ENCODE results near the gene NECTIN2.
"Not testable (repeated sequence)": the region's sequence is repeated elsewhere in the genome, so short reads cannot be mapped to it uniquely, and the experiment has no call there.

Gene NECTIN2

DNA sequence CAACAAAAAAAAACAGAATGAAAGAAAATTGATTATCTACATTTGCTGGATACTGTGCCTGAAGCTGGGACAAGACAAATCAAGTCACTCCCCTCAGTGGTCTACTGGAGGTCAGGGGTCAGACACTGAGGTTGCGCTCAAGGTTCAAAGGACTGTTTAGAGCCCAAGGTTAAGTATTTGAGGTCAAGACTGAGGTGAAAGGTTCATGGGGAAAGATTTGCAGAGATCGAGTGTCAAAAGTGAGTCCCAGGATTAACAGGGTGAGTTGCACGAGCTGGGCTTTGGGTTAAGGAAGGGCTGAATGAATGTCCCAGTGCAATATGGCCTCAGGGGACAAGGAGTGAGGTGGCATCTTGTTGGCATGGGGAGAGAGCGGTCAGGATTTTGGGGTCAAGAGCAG, 41.6 kb downstream of the NECTIN2 start:
- DNase-seq, result no peak

DNA sequence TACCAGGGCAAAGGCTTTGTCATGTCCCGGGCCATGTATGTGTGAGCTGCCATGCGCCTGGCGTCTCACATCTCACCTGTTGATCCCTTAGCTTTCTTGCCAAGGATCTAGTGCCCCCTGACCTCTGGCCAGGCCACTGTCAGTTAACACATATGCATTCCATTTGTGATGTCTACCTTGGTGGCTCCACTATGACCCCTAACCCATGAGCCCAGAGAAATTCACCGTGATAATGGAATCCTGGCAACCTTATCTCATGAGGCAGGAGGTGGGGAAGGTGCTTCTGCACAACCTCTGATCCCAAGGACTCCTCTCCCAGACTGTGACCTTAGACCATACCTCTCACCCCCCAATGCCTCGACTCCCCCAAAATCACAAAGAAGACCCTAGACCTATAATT, 42.2 kb downstream of the NECTIN2 start:
- DNase-seq, result not testable (repeated sequence)

DNA sequence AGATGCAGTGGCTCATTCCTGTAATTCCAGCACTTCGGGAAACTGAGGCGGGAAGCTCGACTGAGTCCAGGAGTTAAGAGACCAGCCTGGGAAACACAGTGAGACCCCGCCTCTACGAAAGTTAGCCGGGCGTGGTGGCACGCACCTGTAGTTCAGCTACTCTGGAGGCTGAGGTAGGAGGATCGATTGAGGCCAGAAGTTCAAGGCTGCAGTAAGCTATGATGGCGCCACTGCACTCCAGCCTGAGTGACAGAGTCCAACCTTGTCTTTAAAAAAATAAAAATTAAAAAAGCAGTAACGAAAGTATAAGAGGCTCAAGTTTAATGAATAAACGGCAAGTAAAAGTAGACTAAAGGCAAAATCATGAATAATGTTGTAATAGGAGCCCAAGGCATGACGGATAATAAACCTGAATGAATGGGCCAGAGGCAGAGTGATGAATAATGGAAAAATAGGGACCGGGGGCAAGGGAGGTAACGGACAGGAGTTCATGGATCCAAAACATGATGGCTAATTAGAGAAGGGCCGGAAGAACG, 43.8 kb downstream of the NECTIN2 start:
- peak; percentile 40 for DNase-seq

DNA sequence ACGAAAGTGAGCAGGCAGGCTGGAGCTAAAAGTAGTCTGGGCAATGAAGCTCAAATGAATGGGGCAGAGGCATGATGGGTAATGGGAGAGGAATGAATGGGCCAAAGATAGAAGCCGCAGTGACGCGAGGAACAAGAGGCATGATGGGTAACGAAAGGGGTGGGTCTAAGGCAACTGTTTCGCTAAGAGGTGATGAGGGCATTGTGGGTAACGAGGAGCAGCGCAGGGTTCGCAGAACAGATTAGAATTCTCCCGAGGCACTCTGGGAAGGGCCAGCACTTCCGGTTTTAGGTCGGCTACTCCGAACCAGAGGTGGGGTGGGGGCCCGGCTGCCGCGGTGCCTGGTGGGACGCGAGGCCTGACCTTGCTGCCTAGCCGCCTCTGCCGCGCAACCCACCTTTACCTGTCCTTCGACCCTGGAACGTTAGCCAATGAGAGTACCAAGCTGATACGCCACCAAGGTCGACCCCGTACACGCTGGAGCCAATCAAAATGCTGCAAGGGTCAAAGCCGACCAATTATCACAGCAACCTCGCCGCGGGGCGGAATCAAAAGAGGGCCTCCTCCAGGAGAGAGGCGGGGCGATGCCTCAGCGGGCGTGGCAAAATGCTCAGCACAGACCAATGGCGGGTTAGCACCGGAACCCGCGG, 44.4 kb downstream of the NECTIN2 start:
- peak; percentile 100 for DNase-seq

DNA sequence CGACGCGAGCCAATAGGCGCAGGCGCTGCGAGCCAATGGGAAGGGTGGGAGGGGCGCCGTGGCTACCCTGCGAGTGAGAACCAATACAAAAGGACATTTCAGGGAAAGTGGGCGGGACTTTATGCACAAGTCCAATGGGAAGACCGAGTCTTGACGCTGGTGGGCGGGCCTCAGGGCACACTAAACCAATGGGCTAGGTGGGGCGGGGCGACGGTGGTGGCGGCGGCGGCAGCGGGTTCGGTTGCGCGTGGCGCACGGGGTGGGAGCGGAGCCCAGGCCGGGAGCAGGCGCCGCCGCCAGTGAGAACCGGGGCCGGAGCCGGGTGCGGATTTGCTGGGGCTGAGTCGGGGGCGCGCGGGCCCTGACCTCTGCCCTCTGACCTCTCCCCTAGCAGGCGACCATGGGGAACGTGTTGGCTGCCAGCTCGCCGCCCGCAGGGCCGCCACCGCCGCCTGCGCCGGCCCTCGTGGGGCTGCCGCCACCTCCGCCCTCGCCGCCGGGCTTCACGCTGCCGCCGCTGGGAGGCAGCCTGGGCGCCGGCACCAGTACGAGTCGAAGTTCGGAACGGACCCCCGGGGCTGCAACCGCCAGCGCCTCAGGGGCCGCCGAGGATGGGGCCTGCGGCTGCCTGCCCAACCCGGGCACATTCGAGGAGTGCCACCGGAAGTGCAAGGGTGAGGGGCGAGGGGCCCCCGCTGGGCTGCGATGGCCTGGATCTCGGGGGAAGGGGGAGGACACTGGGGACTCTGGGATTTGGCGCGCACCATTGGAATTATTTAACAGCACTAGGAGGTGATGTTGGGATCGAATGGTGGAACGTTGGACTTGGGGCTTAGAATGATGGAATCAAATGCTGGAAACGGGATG, 45.2 kb downstream of the NECTIN2 start, which contains the start of gene TOMM40:
Gene TOMM40, plus strand, starts transcription at position 239 of the 867 bp plus-strand sequence. Its CDS starts 162 bp downstream, at position 401.
- DNase-seq, result peak; percentile 100

DNA sequence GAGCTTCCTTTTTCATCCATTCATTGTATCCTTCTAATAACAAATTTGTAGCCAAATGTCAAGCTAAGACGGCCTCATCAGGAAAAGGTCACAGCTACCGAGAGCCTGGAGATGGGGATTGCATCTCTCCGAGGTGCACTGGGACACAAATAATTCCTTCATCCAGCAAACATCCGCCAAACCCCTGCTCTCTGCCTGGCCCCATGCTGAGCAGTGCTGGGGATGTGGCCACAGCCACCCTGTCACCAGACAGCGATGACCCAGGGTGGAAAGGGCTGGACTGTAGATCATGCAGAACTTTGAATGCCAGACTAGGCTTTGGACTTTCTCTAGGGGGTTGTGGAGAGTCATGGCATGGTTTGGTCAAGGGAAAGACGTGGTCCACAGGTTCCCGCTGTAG, 46.8 kb downstream of the NECTIN2 start:
- no peak for DNase-seq

DNA sequence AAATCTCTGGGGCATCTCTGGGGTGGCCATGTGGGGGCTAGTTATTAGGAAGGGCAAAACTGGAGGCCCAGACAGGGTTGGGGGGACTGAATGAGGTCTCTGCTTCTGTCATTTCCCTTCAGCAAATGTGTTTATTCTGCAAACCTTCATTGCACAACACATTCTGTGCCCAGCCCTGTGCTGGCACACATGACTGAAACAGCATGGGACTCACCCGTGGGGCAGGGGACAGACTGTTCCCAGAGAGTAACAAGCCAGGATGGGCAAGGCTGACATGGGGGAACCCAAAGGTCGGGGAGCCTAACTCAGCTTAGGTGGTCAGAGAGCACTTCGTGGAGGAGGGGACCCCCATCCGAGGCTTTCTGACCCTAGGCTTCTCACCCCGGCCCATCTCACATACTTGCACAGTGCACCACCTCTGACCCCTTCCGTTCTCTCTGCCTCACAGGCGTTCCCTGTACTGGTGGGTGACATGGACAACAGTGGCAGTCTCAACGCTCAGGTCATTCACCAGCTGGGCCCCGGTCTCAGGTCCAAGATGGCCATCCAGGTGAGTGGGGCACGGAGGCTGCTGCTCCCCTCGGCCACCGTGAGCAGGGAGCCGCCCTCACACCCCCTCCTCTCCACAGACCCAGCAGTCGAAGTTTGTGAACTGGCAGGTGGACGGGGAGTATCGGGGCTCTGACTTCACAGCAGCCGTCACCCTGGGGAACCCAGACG, 47.4 kb downstream of the NECTIN2 start:
- no peak for DNase-seq

DNA sequence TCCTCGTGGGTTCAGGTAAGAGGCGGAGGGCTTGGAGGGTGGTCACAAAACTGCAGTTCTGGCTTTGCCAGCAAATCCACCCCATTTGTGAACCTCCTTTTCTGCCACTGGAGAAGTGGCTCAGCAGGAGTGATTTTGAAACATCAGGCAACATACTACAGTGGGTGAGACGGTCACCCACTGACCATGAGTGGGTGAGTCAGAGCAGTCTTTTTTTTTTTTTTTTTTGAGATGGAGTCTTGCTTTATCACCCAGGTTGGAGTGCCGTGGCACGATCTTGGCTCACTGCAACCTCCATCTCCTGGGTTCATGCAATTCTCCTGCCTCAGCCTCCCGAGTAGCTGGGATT, 47.9 kb downstream of the NECTIN2 start:
- DNase-seq, result no peak

DNA sequence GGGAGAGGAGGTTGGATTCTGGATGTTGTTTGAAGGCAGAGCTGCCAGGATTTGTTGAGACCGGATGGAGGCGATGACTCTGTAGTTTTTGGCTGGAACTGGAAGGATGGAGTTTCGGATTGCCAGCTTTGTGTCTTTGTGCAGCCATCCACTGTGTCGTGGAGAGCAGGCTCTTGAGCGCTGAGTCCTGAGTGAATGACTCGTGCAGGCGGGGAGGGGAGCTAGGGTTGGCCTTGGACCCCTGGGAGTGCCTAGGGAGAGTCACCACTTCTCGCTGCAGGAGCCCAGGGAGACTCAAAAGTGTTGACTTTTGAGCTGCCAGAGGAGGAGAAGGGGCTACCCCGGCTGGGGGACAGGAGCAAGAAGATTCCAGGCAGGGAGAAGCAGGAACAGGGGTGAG, 48.8 kb downstream of the NECTIN2 start:
- no peak for DNase-seq

DNA sequence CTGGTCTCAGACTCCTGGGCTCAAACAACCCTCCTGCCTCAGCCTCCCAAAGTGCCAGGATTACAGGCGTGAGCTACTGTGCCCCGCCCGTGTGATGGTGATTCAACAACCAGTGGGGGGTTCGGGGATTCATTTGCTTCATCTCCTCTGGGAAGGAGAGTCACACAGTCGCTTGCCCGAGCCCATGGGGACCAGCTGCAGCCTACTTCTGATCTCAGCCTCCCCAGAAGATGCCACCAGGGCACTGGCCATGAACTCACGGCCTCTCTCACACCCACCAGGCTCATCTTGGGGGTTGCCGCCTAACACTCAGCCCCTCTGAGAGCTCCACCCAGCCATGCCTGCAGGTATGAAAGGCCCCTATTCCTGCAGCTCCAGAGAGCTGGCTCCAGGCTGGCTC, 51.7 kb downstream of the NECTIN2 start:
- no peak for DNase-seq

DNA sequence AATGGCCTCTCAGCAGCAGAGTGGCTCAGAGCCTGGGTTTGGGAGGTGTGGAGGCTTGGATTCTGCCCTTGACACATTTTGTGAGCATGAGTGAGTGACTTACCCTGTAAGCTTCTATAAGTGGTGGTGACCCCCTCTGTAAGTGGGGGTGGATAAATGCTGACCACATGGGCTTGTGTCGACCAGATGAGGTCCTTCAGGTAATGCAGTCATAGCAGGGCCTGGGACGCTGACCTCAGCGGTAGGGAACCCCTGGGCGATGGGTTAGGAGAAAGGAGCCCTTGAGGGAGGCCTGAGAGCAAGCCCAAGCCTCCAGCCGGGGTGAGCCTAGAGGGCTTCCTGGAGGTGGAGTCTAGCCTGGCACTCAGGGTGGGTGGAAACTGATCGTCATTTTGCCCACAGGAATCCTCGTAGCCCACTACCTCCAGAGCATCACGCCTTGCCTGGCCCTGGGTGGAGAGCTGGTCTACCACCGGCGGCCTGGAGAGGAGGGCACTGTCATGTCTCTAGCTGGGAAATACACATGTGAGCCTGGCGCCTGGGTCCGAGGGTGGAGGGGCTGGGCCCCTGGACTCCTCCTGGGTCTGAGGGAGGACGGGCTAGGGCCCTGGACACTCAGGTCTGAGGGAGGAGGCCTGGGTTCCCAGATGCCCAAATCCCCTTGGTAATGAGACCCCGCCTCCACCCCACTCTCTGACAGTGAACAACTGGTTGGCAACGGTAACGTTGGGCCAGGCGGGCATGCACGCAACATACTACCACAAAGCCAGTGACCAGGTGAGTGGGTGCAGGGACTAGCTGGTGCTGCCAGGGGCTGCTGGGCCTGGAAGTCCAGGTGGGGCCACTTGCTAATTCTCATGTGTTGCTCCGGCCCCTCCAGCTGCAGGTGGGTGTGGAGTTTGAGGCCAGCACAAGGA, 54.5 kb downstream of the NECTIN2 start:
- no peak for DNase-seq

DNA sequence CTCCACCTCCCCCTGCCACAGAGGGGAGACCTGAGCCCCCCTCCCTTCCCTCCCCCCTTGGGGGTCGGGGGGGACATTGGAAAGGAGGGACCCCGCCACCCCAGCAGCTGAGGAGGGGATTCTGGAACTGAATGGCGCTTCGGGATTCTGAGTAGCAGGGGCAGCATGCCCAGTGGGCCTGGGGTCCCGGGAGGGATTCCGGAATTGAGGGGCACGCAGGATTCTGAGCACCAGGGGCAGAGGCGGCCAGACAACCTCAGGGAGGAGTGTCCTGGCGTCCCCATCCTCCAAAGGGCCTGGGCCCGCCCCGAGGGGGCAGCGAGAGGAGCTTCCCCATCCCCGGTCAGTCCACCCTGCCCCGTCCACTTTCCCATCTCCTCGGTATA, 57.1 kb downstream of the NECTIN2 start:
- no peak for DNase-seq

DNA sequence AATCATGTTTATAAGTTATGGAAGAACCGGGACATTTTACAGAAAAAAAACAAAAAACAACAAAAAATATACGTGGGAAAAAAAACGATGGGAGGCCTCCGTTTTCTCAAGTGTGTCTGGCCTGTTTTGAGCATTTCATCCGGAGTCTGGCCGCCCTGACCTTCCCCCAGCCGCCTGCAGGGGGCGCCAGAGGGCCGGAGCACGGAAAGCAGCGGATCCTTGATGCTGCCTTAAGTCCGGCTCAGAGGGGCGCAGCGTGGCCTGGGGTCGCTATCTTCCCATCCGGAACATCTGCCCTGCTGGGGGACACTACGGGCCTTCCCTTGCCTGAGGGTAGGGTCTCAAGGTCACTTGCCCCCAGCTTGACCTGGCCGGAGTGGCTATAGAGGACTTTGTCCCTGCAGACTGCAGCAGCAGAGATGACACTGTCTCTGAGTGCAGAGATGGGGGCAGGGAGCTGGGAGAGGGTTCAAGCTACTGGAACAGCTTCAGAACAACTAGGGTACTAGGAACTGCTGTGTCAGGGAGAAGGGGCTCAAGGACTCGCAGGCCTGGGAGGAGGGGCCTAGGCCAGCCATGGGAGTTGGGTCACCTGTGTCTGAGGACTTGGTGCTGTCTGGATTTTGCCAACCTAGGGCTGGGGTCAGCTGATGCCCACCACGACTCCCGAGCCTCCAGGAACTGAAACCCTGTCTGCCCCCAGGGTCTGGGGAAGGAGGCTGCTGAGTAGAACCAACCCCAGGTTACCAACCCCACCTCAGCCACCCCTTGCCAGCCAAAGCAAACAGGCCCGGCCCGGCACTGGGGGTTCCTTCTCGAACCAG, 57.7 kb downstream of the NECTIN2 start:
- DNase-seq, result peak; percentile 54

DNA sequence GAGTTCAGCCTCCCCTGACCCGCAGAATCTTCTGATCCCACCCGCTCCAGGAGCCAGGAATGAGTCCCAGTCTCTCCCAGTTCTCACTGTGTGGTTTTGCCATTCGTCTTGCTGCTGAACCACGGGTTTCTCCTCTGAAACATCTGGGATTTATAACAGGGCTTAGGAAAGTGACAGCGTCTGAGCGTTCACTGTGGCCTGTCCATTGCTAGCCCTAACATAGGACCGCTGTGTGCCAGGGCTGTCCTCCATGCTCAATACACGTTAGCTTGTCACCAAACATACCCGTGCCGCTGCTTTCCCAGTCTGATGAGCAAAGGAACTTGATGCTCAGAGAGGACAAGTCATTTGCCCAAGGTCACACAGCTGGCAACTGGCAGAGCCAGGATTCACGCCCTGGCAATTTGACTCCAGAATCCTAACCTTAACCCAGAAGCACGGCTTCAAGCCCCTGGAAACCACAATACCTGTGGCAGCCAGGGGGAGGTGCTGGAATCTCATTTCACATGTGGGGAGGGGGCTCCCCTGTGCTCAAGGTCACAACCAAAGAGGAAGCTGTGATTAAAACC, 58.4 kb downstream of the NECTIN2 start:
- DNase-seq, result peak; percentile 36

DNA sequence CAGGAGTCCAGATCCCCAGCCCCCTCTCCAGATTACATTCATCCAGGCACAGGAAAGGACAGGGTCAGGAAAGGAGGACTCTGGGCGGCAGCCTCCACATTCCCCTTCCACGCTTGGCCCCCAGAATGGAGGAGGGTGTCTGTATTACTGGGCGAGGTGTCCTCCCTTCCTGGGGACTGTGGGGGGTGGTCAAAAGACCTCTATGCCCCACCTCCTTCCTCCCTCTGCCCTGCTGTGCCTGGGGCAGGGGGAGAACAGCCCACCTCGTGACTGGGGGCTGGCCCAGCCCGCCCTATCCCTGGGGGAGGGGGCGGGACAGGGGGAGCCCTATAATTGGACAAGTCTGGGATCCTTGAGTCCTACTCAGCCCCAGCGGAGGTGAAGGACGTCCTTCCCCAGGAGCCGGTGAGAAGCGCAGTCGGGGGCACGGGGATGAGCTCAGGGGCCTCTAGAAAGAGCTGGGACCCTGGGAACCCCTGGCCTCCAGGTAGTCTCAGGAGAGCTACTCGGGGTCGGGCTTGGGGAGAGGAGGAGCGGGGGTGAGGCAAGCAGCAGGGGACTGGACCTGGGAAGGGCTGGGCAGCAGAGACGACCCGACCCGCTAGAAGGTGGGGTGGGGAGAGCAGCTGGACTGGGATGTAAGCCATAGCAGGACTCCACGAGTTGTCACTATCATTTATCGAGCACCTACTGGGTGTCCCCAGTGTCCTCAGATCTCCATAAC, 59.5 kb downstream of the NECTIN2 start, which contains the start of gene APOE:
Gene APOE, plus strand, starts transcription at position 360 of the 724 bp plus-strand sequence. CDS start 829 bp downstream, outside the sequence.
- DNase-seq, result peak; percentile 40

DNA sequence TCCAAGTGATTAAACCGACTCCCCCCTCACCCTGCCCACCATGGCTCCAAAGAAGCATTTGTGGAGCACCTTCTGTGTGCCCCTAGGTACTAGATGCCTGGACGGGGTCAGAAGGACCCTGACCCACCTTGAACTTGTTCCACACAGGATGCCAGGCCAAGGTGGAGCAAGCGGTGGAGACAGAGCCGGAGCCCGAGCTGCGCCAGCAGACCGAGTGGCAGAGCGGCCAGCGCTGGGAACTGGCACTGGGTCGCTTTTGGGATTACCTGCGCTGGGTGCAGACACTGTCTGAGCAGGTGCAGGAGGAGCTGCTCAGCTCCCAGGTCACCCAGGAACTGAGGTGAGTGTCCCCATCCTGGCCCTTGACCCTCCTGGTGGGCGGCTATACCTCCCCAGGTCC, 61.5 kb downstream of the NECTIN2 start:
- no peak for DNase-seq

DNA sequence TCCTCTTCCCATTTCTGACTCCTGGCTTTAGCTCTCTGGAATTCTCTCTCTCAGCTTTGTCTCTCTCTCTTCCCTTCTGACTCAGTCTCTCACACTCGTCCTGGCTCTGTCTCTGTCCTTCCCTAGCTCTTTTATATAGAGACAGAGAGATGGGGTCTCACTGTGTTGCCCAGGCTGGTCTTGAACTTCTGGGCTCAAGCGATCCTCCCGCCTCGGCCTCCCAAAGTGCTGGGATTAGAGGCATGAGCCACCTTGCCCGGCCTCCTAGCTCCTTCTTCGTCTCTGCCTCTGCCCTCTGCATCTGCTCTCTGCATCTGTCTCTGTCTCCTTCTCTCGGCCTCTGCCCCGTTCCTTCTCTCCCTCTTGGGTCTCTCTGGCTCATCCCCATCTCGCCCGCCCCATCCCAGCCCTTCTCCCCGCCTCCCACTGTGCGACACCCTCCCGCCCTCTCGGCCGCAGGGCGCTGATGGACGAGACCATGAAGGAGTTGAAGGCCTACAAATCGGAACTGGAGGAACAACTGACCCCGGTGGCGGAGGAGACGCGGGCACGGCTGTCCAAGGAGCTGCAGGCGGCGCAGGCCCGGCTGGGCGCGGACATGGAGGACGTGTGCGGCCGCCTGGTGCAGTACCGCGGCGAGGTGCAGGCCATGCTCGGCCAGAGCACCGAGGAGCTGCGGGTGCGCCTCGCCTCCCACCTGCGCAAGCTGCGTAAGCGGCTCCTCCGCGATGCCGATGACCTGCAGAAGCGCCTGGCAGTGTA, 62.2 kb downstream of the NECTIN2 start:
- no peak for DNase-seq

DNA sequence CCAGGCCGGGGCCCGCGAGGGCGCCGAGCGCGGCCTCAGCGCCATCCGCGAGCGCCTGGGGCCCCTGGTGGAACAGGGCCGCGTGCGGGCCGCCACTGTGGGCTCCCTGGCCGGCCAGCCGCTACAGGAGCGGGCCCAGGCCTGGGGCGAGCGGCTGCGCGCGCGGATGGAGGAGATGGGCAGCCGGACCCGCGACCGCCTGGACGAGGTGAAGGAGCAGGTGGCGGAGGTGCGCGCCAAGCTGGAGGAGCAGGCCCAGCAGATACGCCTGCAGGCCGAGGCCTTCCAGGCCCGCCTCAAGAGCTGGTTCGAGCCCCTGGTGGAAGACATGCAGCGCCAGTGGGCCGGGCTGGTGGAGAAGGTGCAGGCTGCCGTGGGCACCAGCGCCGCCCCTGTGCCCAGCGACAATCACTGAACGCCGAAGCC, 62.8 kb downstream of the NECTIN2 start:
- DNase-seq, result no peak

DNA sequence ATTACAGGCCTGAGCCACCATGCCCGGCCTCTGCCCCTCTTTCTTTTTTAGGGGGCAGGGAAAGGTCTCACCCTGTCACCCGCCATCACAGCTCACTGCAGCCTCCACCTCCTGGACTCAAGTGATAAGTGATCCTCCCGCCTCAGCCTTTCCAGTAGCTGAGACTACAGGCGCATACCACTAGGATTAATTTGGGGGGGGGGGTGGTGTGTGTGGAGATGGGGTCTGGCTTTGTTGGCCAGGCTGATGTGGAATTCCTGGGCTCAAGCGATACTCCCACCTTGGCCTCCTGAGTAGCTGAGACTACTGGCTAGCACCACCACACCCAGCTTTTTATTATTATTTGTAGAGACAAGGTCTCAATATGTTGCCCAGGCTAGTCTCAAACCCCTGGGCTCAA, 63.7 kb downstream of the NECTIN2 start:
- no peak for DNase-seq
